RWPE2 (cell line): ENCODE results near the gene UBXN6.

Source experiments
- ATAC-seq: fragments of 200-7000 bp; cut with Tn5 transposase; 3 replicates; pipeline ENCODE4 v1.9.1; 2021; ENCODE audit warnings: low read depth
- DNase-seq: peaks from one replicate; pipeline ENCODE4 v3.0.0-alpha.2; 2020; ENCODE audit warnings: low spot score
- H3K27ac ChIP-seq: fragments of 450-650 bp; 2 replicates; pipeline ENCODE4 v1.5.1; 2017; ENCODE audit warnings: mild to moderate bottlenecking; ENCODE audit not compliant: poor library complexity, severe bottlenecking
- H3K27me3 ChIP-seq: fragments of 250-450 bp; sonication (Bioruptor Pico); 2 replicates; pipeline ENCODE4 v1.5.1; 2021; ENCODE audit warnings: mild to moderate bottlenecking, moderate library complexity; ENCODE audit not compliant: insufficient read depth, poor library complexity, severe bottlenecking
- H3K36me3 ChIP-seq: fragments of 250-450 bp; sonication (Bioruptor Pico); 2 replicates; pipeline ENCODE4 v1.5.1; 2020; ENCODE audit warnings: low read depth, mild to moderate bottlenecking, moderate library complexity
- H3K4me1 ChIP-seq: fragments of 250-450 bp; sonication (Bioruptor Pico); 2 replicates; pipeline ENCODE4 v1.5.1; 2021; ENCODE audit warnings: mild to moderate bottlenecking, moderate library complexity; ENCODE audit not compliant: insufficient read depth, poor library complexity, severe bottlenecking
- H3K4me3 ChIP-seq: fragments of 250-450 bp; sonication (Bioruptor Pico); 2 replicates; pipeline ENCODE4 v1.5.1; 2021; ENCODE audit warnings: mild to moderate bottlenecking, moderate library complexity; ENCODE audit not compliant: severe bottlenecking
- H3K9me3 ChIP-seq: fragments of 250-450 bp; sonication (Bioruptor Pico); 2 replicates; pipeline ENCODE4 v1.5.1; 2021; ENCODE audit warnings: mild to moderate bottlenecking, moderate library complexity; ENCODE audit not compliant: severe bottlenecking
- TF ChIP-seq, protein P1 (sequence below): fragments of 450-650 bp; IDR thresholded peaks from one replicate; pipeline ENCODE4 v1.5.1; 2017; ENCODE audit warnings: mild to moderate bottlenecking, moderate library complexity; ENCODE audit not compliant: poor library complexity, severe bottlenecking

Gene UBXN6

DNA sequence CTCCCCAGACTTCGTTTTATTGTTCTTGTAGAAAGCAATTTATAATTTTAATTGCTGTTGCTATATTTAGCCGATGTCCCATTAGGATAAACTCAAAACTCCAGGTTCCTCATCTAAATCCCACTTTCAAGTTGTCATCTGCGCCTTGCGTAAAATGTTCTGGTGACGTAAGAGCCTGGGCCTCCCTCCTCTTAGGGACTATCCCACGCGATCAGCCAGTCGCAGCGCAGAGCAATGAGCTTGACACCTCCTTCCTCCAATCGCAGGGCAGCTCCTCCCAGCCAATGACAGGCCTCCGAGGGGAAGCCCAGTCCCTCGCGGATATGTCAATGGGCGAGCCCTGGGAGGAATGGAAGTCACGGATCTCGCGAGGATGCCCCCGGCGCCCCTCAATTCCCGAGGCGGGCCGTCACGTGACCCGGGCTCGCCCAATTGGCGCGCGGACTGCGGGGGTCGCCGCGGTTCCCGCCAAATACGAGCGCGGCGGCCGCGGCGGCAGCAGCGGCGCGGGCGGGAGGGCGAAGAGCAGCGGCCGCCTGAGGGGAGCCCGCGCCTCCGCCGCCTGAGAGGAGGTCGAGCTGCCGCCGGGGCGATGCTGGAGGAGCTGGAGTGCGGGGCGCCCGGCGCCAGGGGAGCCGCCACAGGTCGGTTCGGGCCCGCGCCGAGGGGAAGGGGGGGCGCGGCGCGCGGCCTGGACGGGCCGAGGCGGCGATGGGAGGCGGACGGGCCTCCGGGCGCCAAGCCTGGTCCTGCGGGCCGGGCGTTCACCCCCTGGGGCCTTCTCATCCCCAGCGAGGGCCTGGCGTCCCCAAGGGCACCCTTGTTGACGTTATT lies 55.2 kb downstream of the UBXN6 start, which contains the start of gene CHAF1A:
Gene CHAF1A, plus strand, starts transcription at position 470 of the 834 bp plus-strand sequence. Its CDS starts 123 bp downstream, at position 593.
- TF ChIP-seq, protein P1, sequence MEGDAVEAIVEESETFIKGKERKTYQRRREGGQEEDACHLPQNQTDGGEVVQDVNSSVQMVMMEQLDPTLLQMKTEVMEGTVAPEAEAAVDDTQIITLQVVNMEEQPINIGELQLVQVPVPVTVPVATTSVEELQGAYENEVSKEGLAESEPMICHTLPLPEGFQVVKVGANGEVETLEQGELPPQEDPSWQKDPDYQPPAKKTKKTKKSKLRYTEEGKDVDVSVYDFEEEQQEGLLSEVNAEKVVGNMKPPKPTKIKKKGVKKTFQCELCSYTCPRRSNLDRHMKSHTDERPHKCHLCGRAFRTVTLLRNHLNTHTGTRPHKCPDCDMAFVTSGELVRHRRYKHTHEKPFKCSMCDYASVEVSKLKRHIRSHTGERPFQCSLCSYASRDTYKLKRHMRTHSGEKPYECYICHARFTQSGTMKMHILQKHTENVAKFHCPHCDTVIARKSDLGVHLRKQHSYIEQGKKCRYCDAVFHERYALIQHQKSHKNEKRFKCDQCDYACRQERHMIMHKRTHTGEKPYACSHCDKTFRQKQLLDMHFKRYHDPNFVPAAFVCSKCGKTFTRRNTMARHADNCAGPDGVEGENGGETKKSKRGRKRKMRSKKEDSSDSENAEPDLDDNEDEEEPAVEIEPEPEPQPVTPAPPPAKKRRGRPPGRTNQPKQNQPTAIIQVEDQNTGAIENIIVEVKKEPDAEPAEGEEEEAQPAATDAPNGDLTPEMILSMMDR, result no peak
- H3K4me1 ChIP-seq, result peaks cover 23% of the 10 kb centered on the region

DNA sequence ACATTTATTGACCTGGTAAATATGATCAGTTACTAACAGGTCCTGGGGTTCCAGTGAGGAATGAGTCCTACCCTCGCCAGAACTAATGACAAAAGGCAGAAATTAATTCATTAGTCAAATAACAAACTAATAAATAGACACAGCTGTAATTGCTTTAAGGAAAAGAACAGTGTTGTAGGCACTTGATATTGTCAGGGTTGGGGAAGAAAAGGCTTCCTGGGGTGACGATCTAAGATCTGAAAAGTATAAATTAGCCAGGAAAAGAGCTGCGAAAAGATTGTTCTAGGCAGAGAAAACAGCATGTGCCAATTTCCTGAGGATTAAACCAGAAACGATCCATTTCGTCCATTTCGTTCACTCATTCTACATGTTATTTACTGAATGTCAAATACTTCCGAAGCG lies 55.8 kb downstream of the UBXN6 start:
- peak overlapping the region; percentile 93 for H3K4me3 ChIP-seq
- TF ChIP-seq, protein P1, result no peak
- DNase-seq, result no peak
- H3K27me3 ChIP-seq, result no peaks in the 10 kb centered on the region
- peaks cover 49% of the 10 kb centered on the region for H3K36me3 ChIP-seq
- peaks cover 23% of the 10 kb centered on the region for H3K4me1 ChIP-seq
- no peak for ATAC-seq
- no peaks in the 10 kb centered on the region for H3K9me3 ChIP-seq
- peak overlapping the region; percentile 50 for H3K27ac ChIP-seq

More for the DNA sequence above, 55.2 kb downstream of the UBXN6 start, which contains the start of gene CHAF1A:
- ATAC-seq (peak; percentile 97), DNase-seq (peak; percentile 99)
- no peaks in the 10 kb centered on the region for H3K27me3 ChIP-seq
- H3K4me3 ChIP-seq, result peak within 1 kb of the TSS; percentile 93
- H3K27ac ChIP-seq, result peak within 1 kb of the TSS; percentile 50
- H3K9me3 ChIP-seq, result no peaks in the 10 kb centered on the region
- H3K36me3 ChIP-seq, result peaks cover 47% of the 10 kb centered on the region

DNA sequence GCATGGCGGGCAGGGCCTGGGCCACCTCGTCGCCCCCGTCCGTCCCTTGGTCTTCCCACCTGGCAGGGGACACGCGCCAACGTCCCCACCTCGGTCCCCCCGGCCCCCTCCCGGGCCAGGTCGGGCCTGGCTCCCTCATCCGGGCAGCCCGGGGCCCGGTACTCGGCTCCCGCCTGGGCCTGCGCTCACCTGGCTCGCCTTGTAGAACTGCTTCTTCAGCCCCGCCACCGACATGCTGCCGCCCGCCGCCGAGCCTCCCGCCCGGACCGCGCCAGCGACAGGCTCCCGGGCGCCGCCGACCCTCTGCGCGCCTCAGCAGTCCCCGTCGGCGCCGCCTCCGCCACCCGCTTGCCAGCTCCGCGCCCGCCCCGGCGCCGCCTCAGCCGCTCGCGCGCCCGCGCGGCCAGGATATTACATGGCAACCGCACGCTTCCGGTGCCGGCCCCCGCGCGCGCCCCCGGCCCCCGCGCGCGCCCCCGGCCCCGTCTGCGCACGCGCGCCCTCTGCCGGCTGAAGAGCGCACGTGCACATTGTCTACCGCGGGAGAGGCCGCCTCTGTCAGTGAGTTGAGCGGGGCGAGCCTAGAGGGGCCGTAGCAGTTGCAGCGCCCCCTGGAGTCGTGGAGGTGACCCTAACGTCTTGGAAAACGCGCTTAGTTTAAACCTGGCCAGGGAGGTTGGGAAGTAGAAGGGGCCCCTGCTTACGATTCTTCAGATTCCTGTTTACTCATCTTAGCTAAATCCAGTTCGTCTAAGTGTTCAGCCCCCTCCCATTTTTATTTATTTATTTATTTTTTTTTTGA lies 57.3 kb downstream of the UBXN6 start, which contains the start of gene SH3GL1:
Gene SH3GL1, minus strand, starts transcription at position 413 of the 802 bp plus-strand sequence. Its CDS starts 179 bp downstream, at position 234.
- Histone ChIP-seq H3K9me3 (no peaks in the 10 kb centered on the region), H3K27me3 (no peaks in the 10 kb centered on the region), H3K27ac (peak within 1 kb of the TSS; percentile 64), H3K4me3 (peak within 1 kb of the TSS; percentile 97), H3K4me1 (peaks cover 23% of the 10 kb centered on the region), H3K36me3 (peaks cover 52% of the 10 kb centered on the region)
- ATAC-seq (peak; percentile 57), DNase-seq (peak; percentile 67)
- TF ChIP-seq, protein P1, result peak; percentile 98

DNA sequence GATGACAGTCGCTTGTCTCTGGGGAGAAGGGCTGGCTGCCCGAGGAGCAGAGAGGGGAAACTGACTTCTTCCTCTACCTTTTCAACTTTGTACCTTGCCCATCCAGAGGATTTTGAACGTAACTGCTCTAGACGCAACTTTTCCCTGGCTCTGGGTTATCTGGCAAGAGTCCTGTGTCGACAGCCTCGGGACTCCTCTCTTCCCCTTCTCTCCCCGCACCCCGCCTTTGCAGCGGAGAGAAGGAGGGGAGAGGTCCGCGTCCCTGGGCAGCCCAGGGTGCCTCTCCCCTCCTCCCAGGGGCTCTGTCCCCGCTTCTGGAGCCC lies 57.8 kb downstream of the UBXN6 start:
- H3K9me3 ChIP-seq, result no peaks in the 10 kb centered on the region
- ATAC-seq (peak; percentile 11; the same call in 1 of the 3 replicates), DNase-seq (no peak)
- H3K27me3 ChIP-seq, result no peaks in the 10 kb centered on the region
- H3K36me3 ChIP-seq, result peaks cover 53% of the 10 kb centered on the region
- TF ChIP-seq, protein P1, result no peak
- H3K4me3 ChIP-seq, result peak overlapping the region; percentile 97
- peak overlapping the region; percentile 64 for H3K27ac ChIP-seq
- peaks cover 21% of the 10 kb centered on the region for H3K4me1 ChIP-seq
